ENCODE measurements around the gene CLPTM1.
A peak's percentile ranks its signal among the peaks of the same experiment; 100 is the strongest.

CLPTM1 gene

GRCh38 chr19:45037393-45038169 lies 82.4 kb downstream of the CLPTM1 start:
- Histone ChIP-seq H3K9me3 (no peaks in the 10 kb centered on the region), H3K27me3 (no peaks in the 10 kb centered on the region), H3K4me1 (ENCODE audit: control insufficient read depth in 1 of 2, insufficient read depth in 1 of 2, low read depth in 1 of 2, low read length in 1 of 2) (peaks cover 28% of the 10 kb centered on the region in 2 experiments), H3K36me3 (peaks cover 46% of the 10 kb centered on the region), H3K4me3 (ENCODE audit: low read depth in 1 of 2, low read length in 1 of 2) (no peak overlapping the region), H3K27ac (no peak overlapping the region)
- TF ChIP-seq CTCF (IDR thresholded peaks at IDR 0.05): no peak

- Histone ChIP-seq H3K36me3 (peaks cover 51% of the 10 kb centered on the region), H3K27ac (peak within 1 kb of the TSS; percentile 99), H3K4me3 (ENCODE audit: low read depth in 1 of 2, low read length in 1 of 2) (peak within 1 kb of the TSS; percentile 94 to 95), H3K9me3 (no peaks in the 10 kb centered on the region), H3K4me1 (ENCODE audit: control insufficient read depth in 1 of 2, insufficient read depth in 1 of 2, low read depth in 1 of 2, low read length in 1 of 2) (peaks cover 33 to 38% of the 10 kb centered on the region in 2 experiments), H3K27me3 (no peaks in the 10 kb centered on the region)
- no peak for TF ChIP-seq CTCF (IDR thresholded peaks at IDR 0.05)
Observed at GRCh38 chr19:45038931-45039893, 84.0 kb downstream of the CLPTM1 start, which contains the start of gene CLASRP. Gene CLASRP (plus strand): TSS chr19:45039045. CDS start chr19:45040213, 1,168 bp downstream.

GRCh38 chr19:45040059-45040771 lies 85.0 kb downstream of the CLPTM1 start:
- H3K27ac ChIP-seq: peak overlapping the region; percentile 99
- H3K27me3 ChIP-seq: no peaks in the 10 kb centered on the region
- H3K4me3 ChIP-seq (ENCODE audit: low read depth in 1 of 2, low read length in 1 of 2): peak overlapping the region; percentile 94 to 95
- TF ChIP-seq CTCF (IDR thresholded peaks at IDR 0.05): no peak
- H3K4me1 ChIP-seq (ENCODE audit: control insufficient read depth in 1 of 2, insufficient read depth in 1 of 2, low read depth in 1 of 2, low read length in 1 of 2): peaks cover 34 to 38% of the 10 kb centered on the region in 2 experiments
- peaks cover 52% of the 10 kb centered on the region for H3K36me3 ChIP-seq
- H3K9me3 ChIP-seq: no peaks in the 10 kb centered on the region

GRCh38 chr19:45041125-45041524 lies 85.9 kb downstream of the CLPTM1 start:
- no peak for TF ChIP-seq CTCF (IDR thresholded peaks at IDR 0.05)
- H3K27ac ChIP-seq: peak overlapping the region; percentile 99
- peak overlapping the region in 1 of 2 experiments; percentile 95 for H3K4me3 ChIP-seq (ENCODE audit: low read depth in 1 of 2, low read length in 1 of 2)
- H3K27me3 ChIP-seq: no peaks in the 10 kb centered on the region
- H3K4me1 ChIP-seq (ENCODE audit: control insufficient read depth in 1 of 2, insufficient read depth in 1 of 2, low read depth in 1 of 2, low read length in 1 of 2): peaks cover 35 to 38% of the 10 kb centered on the region in 2 experiments
- peaks cover 57% of the 10 kb centered on the region for H3K36me3 ChIP-seq
- H3K9me3 ChIP-seq: no peaks in the 10 kb centered on the region
